Immature natural killer cell (primary cell): ENCODE results near the gene RBPMS2. TPM values are rescaled to one million over a fixed set of nuclear protein-coding genes. Genes with fewer than 3 reads are reported as not detected.

Experiments
- DNase-seq, 3 donors: peaks; one replicate each; pipeline ENCODE4 v3.0.0; 2022; ENCODE audit warnings: mixed read lengths in 1 of 3
- H3K27ac Mint-ChIP-seq, 6 donors: one replicate each; pipeline ENCODE4 v1.8.0; 2020; ENCODE audit warnings: mixed read lengths in 6 of 6, mild to moderate bottlenecking in 5 of 6, inconsistent platforms in 4 of 6, moderate library complexity in 3 of 6
- H3K27me3 Mint-ChIP-seq, 3 donors: one replicate each; pipeline ENCODE4 v1.8.0; 2020 to 2021; ENCODE audit warnings: low read depth in 3 of 3, mild to moderate bottlenecking in 3 of 3, mixed read lengths in 3 of 3, moderate library complexity in 3 of 3, inconsistent platforms in 1 of 3
- H3K36me3 Mint-ChIP-seq, 3 donors: one replicate each; pipeline ENCODE4 v1.8.0; 2020; ENCODE audit warnings: mixed read lengths in 3 of 3, inconsistent platforms in 2 of 3, mild to moderate bottlenecking in 2 of 3
- H3K4me1 Mint-ChIP-seq, 2 donors: one replicate each; pipeline ENCODE4 v1.8.0; 2020; ENCODE audit warnings: inconsistent platforms in 2 of 2, mild to moderate bottlenecking in 2 of 2, mixed read lengths in 2 of 2, moderate library complexity in 1 of 2
- H3K4me3 Mint-ChIP-seq, 5 donors: one replicate each; pipeline ENCODE4 v1.8.0; 2020; ENCODE audit warnings: mild to moderate bottlenecking in 5 of 5, mixed read lengths in 5 of 5, inconsistent platforms in 3 of 5, moderate library complexity in 3 of 5
- H3K9me3 Mint-ChIP-seq, 6 donors: one replicate each; pipeline ENCODE4 v1.8.0; 2020; ENCODE audit warnings: mild to moderate bottlenecking in 6 of 6, mixed read lengths in 6 of 6, inconsistent platforms in 4 of 6, moderate library complexity in 3 of 6
- polyA plus RNA-seq, 3 donors: library from polyadenylated mRNA; unstranded; fragments of 300-500 nt; fragmentation: Illumina TruSeq; gene quantifications; one replicate each; pipeline ENCODE4 v1.2.3, GENCODE V29; 2021

Gene RBPMS2
- polyA plus RNA-seq, 3 donors from 2014 or later: 0.22 to 2.9 (median 1.2) TPM

- no peak overlapping the region for H3K27ac Mint-ChIP-seq
- no peaks in the 10 kb centered on the region for H3K9me3 Mint-ChIP-seq
- no peaks in the 10 kb centered on the region for H3K4me1 Mint-ChIP-seq
- peaks cover 0 to 1% (median 0%) of the 10 kb centered on the region in 3 donors for H3K27me3 Mint-ChIP-seq
- no peak for DNase-seq
- H3K4me3 Mint-ChIP-seq: no peak overlapping the region
- no peaks in the 10 kb centered on the region for H3K36me3 Mint-ChIP-seq
Measured at GRCh38 chr15:64716452-64716851, 58.9 kb downstream of the RBPMS2 start.

- Mint-ChIP-seq H3K9me3 (no peaks in the 10 kb centered on the region), H3K4me3 (no peak overlapping the region), H3K36me3 (no peaks in the 10 kb centered on the region), H3K27me3 (peaks cover 0 to 1% (median 0%) of the 10 kb centered on the region in 3 donors), H3K4me1 (no peaks in the 10 kb centered on the region), H3K27ac (no peak overlapping the region)
- DNase-seq: no peak
Measured at GRCh38 chr15:64713592-64713991, 61.8 kb downstream of the RBPMS2 start.

DNA sequence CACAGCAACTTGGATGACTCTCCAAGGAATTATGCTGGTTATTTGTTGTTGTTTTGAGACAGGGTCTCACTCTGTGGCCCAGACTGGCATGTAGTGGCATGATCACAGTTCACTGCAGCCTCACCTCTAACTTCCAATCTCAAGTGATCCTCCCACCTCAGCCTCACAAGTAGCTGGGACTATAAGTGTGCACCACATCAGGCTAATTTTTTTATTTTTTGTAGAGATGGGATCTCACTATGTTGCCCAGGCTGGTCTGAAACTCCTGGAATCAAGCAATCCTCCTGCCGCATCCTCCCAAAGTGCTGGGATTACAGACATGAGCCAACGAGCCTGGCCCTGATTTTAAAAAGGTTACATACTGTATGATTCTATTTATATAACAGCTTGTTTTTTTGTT is 63.0 kb downstream of the RBPMS2 start:
- Mint-ChIP-seq H3K36me3 (no peaks in the 10 kb centered on the region), H3K9me3 (no peaks in the 10 kb centered on the region), H3K4me1 (no peaks in the 10 kb centered on the region), H3K27ac (no peak overlapping the region), H3K4me3 (no peak overlapping the region), H3K27me3 (no peaks in the 10 kb centered on the region)
- no peak for DNase-seq

- H3K4me1 Mint-ChIP-seq: no peaks in the 10 kb centered on the region
- peaks cover 0 to 3% (median 3%) of the 10 kb centered on the region in 3 donors for H3K27me3 Mint-ChIP-seq
- no peaks in the 10 kb centered on the region for H3K9me3 Mint-ChIP-seq
- H3K36me3 Mint-ChIP-seq: no peaks in the 10 kb centered on the region
- H3K4me3 Mint-ChIP-seq: no peak overlapping the region
- no peak for DNase-seq
- H3K27ac Mint-ChIP-seq: no peak overlapping the region
Measured at GRCh38 chr15:64710676-64711428, 64.5 kb downstream of the RBPMS2 start.

DNA sequence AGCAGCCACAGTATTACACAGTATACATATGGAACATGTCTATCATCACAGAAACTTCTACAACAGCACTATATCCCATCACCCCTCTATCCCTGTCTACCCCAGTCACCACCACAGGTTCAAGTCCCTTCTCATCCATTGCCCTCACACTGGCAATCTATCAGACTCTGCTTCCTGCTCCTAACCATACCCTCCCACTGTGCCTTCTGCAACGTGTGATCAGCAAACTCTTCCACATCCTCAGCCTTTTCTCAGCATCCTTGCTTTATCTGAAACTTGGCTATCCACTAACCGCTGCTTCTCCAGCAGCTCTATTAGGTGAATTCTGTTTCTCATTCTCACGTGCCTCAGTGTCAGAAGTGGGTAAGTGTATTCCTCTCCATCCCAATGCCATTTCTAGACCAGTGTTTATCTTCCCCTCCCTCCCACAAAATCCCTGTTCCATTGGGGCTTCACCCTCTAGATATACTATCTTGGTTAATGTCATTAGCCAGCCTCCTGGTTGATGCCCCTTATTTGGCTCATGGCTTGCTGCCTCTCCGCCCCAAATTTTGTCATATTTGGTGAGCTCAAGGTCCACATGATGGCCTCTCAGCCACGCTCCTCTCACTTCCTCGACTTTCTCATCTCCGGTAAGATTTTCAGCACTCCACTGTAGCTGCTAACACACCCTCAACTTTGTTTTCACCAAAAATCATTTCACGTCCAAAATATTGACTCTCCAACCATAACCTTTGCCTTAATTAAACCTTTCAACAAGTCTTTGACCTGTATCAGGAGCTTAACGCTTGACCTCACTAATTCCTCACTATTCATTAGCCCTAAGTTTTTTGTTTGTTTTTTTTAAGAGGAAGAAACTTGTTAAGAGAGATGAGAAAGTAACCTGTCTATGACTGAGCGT is 69.1 kb downstream of the RBPMS2 start:
- Mint-ChIP-seq H3K4me3 (peak overlapping the region in 3 of 5 donors; percentile 5 to 40 (median 10)), H3K27me3 (peaks cover 11 to 19% (median 15%) of the 10 kb centered on the region in 3 donors), H3K27ac (peak overlapping the region in 2 of 6 donors; percentile 8 to 43), H3K4me1 (peaks cover 23 to 25% of the 10 kb centered on the region in 2 donors), H3K9me3 (no peaks in the 10 kb centered on the region), H3K36me3 (no peaks in the 10 kb centered on the region)
- no peak for DNase-seq

- Mint-ChIP-seq H3K27ac (peak overlapping the region in 3 of 6 donors; percentile 34 to 48 (median 41)), H3K4me1 (peaks cover 35 to 38% of the 10 kb centered on the region in 2 donors), H3K9me3 (peaks cover 0 to 1% (median 0%) of the 10 kb centered on the region in 6 donors), H3K27me3 (peaks cover 11 to 19% (median 17%) of the 10 kb centered on the region in 3 donors), H3K36me3 (no peaks in the 10 kb centered on the region), H3K4me3 (peak overlapping the region in 2 of 5 donors; percentile 48 to 53)
- no peak for DNase-seq
Measured at GRCh38 chr15:64705006-64705405, 70.4 kb downstream of the RBPMS2 start.

GRCh38 chr15:64703632-64703959 is 71.8 kb downstream of the RBPMS2 start:
- H3K9me3 Mint-ChIP-seq: peaks cover 0 to 1% (median 0%) of the 10 kb centered on the region in 6 donors
- peak overlapping the region; percentile 82 to 94 (median 91) for H3K4me3 Mint-ChIP-seq
- H3K36me3 Mint-ChIP-seq: no peaks in the 10 kb centered on the region
- no peak for DNase-seq
- peak overlapping the region; percentile 83 to 94 (median 90) for H3K27ac Mint-ChIP-seq
- peaks cover 11 to 19% (median 17%) of the 10 kb centered on the region in 3 donors for H3K27me3 Mint-ChIP-seq
- peaks cover 43 to 52% of the 10 kb centered on the region in 2 donors for H3K4me1 Mint-ChIP-seq

DNA sequence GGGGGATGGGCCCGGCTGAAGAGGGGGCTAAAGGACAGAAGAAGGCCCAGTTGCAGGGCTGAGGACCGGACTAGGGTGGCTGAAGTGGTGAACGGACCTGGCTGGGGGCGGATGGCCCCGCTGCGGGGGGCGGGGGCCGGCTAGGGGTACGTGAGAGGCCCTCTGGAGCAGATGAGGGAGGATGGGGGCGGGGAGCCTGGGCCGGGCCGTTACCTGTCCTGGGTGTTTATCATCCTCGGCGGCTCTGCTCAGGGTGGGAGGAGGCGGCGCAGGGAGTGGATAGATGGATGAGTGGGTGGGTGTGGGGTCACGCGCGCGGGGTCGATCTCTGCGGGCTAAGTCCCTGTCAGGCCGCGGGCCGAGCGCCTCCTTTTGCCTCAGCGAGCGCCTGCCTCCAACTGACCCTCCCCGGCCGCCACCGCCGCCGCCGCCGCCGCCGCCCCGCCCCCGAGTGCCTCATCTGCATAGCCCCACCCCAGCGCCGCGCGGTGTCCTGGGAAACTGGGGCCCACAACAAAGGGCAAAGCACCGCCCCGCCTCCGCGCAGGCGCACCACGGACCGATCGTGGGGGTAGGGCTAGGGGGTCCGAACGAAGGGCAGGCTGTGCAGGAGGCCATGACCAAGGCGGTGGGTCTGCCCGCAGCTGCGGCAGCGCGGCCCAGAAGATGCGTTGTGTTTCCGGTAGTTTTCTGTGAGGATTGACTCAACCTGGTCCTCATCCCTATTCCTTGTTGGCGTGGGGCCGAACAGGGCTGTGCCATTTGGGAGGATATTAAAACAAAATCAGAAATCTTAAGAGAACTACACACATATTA is 72.4 kb downstream of the RBPMS2 start:
- peaks cover 0 to 1% (median 0%) of the 10 kb centered on the region in 6 donors for H3K9me3 Mint-ChIP-seq
- H3K27me3 Mint-ChIP-seq: peaks cover 11 to 19% (median 17%) of the 10 kb centered on the region in 3 donors
- H3K36me3 Mint-ChIP-seq: no peaks in the 10 kb centered on the region
- H3K4me3 Mint-ChIP-seq: peak overlapping the region; percentile 82 to 94 (median 91)
- DNase-seq: peak; percentile 93 to 94 (median 94)
- H3K27ac Mint-ChIP-seq: peak overlapping the region; percentile 83 to 94 (median 90)
- peaks cover 43 to 57% of the 10 kb centered on the region in 2 donors for H3K4me1 Mint-ChIP-seq

DNA sequence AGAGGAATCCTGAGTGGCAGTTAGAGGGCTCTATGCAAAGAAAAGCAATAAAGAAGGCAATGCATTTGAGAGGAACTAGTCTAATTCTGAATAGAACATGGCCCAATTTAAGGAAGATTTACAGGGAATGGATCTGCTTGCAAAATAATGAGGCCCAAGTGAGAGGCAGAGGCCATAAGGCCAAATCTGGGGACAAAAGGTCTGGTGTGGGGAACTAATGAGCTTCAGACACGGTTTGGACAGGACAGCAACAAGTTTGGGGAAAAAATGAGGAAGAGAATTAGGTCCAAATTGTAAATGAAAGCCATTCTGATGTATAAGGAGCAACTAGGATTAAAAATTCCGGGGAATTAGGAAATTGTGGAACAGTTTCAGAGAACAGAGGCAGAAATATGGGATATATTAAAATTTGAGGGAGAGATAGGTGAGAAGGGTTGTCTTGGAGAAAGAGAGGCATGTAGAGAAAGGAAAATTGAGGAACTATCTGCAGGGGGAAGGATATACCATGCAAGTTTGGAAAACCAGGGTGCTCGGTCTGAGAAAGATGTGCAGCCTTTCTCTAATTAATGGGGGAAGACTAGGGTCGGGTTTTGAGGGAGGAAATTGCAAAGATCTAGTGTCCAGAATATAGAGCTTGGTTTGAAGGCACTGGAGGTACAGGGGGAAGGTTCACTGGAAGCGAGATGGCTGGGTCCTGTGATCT is 73.8 kb downstream of the RBPMS2 start:
- Mint-ChIP-seq H3K4me1 (peaks cover 46 to 63% of the 10 kb centered on the region in 2 donors), H3K36me3 (no peaks in the 10 kb centered on the region), H3K4me3 (peak overlapping the region; percentile 82 to 94 (median 91)), H3K9me3 (peaks cover 0 to 1% (median 0%) of the 10 kb centered on the region in 6 donors), H3K27ac (peak overlapping the region in 5 of 6 donors; percentile 83 to 94 (median 91)), H3K27me3 (peaks cover 11 to 19% (median 16%) of the 10 kb centered on the region in 3 donors)
- DNase-seq: no peak

- no peaks in the 10 kb centered on the region for H3K36me3 Mint-ChIP-seq
- H3K27me3 Mint-ChIP-seq: peaks cover 10 to 19% (median 14%) of the 10 kb centered on the region in 3 donors
- H3K27ac Mint-ChIP-seq: peak overlapping the region in 4 of 6 donors; percentile 18 to 94 (median 88)
- peak overlapping the region; percentile 82 to 94 (median 91) for H3K4me3 Mint-ChIP-seq
- no peak for DNase-seq
- H3K9me3 Mint-ChIP-seq: peaks cover 0 to 1% (median 0%) of the 10 kb centered on the region in 6 donors
- H3K4me1 Mint-ChIP-seq: peaks cover 46 to 63% of the 10 kb centered on the region in 2 donors
Measured at GRCh38 chr15:64701051-64701450, 74.3 kb downstream of the RBPMS2 start.

- H3K4me3 Mint-ChIP-seq: peak overlapping the region in 2 of 5 donors; percentile 6 to 49
- H3K27me3 Mint-ChIP-seq: peaks cover 8 to 19% (median 14%) of the 10 kb centered on the region in 3 donors
- H3K9me3 Mint-ChIP-seq: peaks cover 0 to 1% (median 0%) of the 10 kb centered on the region in 6 donors
- H3K36me3 Mint-ChIP-seq: peaks cover 0 to 5% (median 0%) of the 10 kb centered on the region in 3 donors
- H3K4me1 Mint-ChIP-seq: peaks cover 47 to 72% of the 10 kb centered on the region in 2 donors
- H3K27ac Mint-ChIP-seq: no peak overlapping the region
- no peak for DNase-seq
Measured at GRCh38 chr15:64699751-64700388, 75.5 kb downstream of the RBPMS2 start.

DNA sequence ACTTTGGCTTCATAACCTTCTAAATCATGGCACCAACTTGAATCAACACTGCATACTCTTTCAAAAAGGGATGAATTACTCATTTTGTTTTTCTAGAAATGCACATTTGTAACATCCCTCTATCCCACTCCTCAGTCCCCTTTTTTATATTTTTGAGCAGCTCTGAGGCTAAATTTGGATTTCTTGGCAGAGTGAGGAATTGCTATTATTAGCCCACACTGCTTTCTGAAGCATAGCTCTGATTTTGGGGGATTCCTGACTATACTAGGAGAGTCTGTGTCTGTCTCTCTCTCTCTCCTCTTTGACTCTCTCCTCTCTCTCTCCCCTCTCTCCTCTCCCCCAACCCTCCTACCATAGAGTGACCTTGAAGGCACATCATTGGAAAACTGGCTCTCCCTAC is 76.6 kb downstream of the RBPMS2 start:
- Mint-ChIP-seq H3K27me3 (peaks cover 8 to 20% (median 14%) of the 10 kb centered on the region in 3 donors), H3K4me1 (peaks cover 47 to 74% of the 10 kb centered on the region in 2 donors), H3K9me3 (peaks cover 0 to 1% (median 0%) of the 10 kb centered on the region in 6 donors), H3K27ac (peak overlapping the region; percentile 3 to 65 (median 8)), H3K36me3 (peaks cover 0 to 5% (median 0%) of the 10 kb centered on the region in 3 donors), H3K4me3 (no peak overlapping the region)
- DNase-seq: no peak
